ENCODE results near the gene TPRN. TPM values are rescaled to one million over a fixed set of nuclear protein-coding genes. Genes with fewer than 3 reads are reported as not detected.

The TPRN gene
- total RNA-seq, 1 experiment from 2014 or later, result 23.0 TPM

DNA sequence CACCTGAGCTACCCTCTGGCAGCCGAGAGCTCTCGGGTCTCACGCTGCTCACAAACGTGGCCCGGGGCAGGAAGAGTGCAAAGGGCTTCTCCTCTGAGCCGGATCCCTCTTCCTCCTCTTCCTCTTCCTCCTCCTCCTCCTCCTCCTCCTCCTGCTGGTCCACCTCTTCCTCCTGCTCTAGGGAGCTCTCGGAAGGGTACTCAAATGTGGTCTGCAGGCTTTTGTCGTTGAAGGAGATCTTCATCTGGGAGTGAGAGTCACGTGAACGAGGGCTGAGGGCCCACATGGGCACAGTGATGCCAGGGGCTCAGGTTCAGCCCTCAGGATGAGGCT, 8.1 kb downstream of the TPRN start:
- ChIA-PET POLR2A (ENCODE audit: low non-redundant PET) (interaction anchor here (0.7 kb wide), 1 partner anchor 126 kb away, joined by 3 read pairs; no protein-coding TSS in a partner anchor), CTCF (no interaction called here)
- no TSS peak for BruUV-seq (replicated peaks)
- H3K27me3 ChIP-seq (replicated peaks; ENCODE audit: insufficient read depth, low read depth, low read length, poor library complexity), result no peaks in the 10 kb centered on the region
- no peak overlapping the region for H3K27ac ChIP-seq (ENCODE audit: low read depth, low read length, poor library complexity, severe bottlenecking)
- H3K36me3 ChIP-seq (ENCODE audit: insufficient read depth, low read length, poor library complexity, severe bottlenecking), result peaks cover 2% of the 10 kb centered on the region
- no peak for DNase-seq (ENCODE audit: low spot score)
- H3K4me3 ChIP-seq (ENCODE audit: low read depth, low read length, poor library complexity, severe bottlenecking), result no peak overlapping the region
- TF ChIP-seq CTCF (conservative IDR thresholded peaks at IDR 0.05; ENCODE audit: low read depth, low read length) (no peak), EZH2 (IDR thresholded peaks at IDR 0.05; ENCODE audit: borderline replicate concordance, low read depth, low read length, poor library complexity, severe bottlenecking) (no peak)
- H3K4me1 ChIP-seq (ENCODE audit: insufficient read depth, low read length, poor library complexity, severe bottlenecking), result peaks cover 5% of the 10 kb centered on the region
- intact Hi-C loops (cut with micrococcal nuclease; ENCODE audit: unreplicated experiment), result no loop called here
- H3K9me3 ChIP-seq (ENCODE audit: low read depth, low read length, poor library complexity, severe bottlenecking), result no peaks in the 10 kb centered on the region

- peaks cover 2% of the 10 kb centered on the region for H3K36me3 ChIP-seq (ENCODE audit: insufficient read depth, low read length, poor library complexity, severe bottlenecking)
- H3K9me3 ChIP-seq (ENCODE audit: low read depth, low read length, poor library complexity, severe bottlenecking), result no peaks in the 10 kb centered on the region
- POLR2A ChIA-PET (ENCODE audit: low non-redundant PET), result interaction anchor here (0.7 kb wide), 1 partner anchor 126 kb away, joined by 3 read pairs; no protein-coding TSS in a partner anchor
- H3K27me3 ChIP-seq (replicated peaks; ENCODE audit: insufficient read depth, low read depth, low read length, poor library complexity), result no peaks in the 10 kb centered on the region
- H3K4me3 ChIP-seq (ENCODE audit: low read depth, low read length, poor library complexity, severe bottlenecking), result no peak overlapping the region
- H3K4me1 ChIP-seq (ENCODE audit: insufficient read depth, low read length, poor library complexity, severe bottlenecking), result peaks cover 10% of the 10 kb centered on the region
- intact Hi-C loops (cut with micrococcal nuclease; ENCODE audit: unreplicated experiment), result no loop called here
- H3K27ac ChIP-seq (ENCODE audit: low read depth, low read length, poor library complexity, severe bottlenecking), result no peak overlapping the region
- no TSS peak for BruUV-seq (replicated peaks)
- TF ChIP-seq EZH2 (IDR thresholded peaks at IDR 0.05; ENCODE audit: borderline replicate concordance, low read depth, low read length, poor library complexity, severe bottlenecking), result no peak
- TF ChIP-seq CTCF (conservative IDR thresholded peaks at IDR 0.05; ENCODE audit: low read depth, low read length), result no peak
- CTCF ChIA-PET, result no interaction called here
- DNase-seq (ENCODE audit: low spot score), result no peak
Measured at GRCh38 chr9:137191691-137192447, 8.7 kb downstream of the TPRN start.

- no peak for DNase-seq (ENCODE audit: low spot score)
- TF ChIP-seq EZH2 (IDR thresholded peaks at IDR 0.05; ENCODE audit: borderline replicate concordance, low read depth, low read length, poor library complexity, severe bottlenecking) (no peak), CTCF (conservative IDR thresholded peaks at IDR 0.05; ENCODE audit: low read depth, low read length) (no peak)
- no TSS peak for BruUV-seq (replicated peaks)
- Histone ChIP-seq H3K27ac (ENCODE audit: low read depth, low read length, poor library complexity, severe bottlenecking) (no peak overlapping the region), H3K4me3 (ENCODE audit: low read depth, low read length, poor library complexity, severe bottlenecking) (no peak overlapping the region), H3K36me3 (ENCODE audit: insufficient read depth, low read length, poor library complexity, severe bottlenecking) (peaks cover 2% of the 10 kb centered on the region), H3K4me1 (ENCODE audit: insufficient read depth, low read length, poor library complexity, severe bottlenecking) (peaks cover 10% of the 10 kb centered on the region), H3K27me3 (replicated peaks; ENCODE audit: insufficient read depth, low read depth, low read length, poor library complexity) (no peaks in the 10 kb centered on the region), H3K9me3 (ENCODE audit: low read depth, low read length, poor library complexity, severe bottlenecking) (no peaks in the 10 kb centered on the region)
- ChIA-PET POLR2A (ENCODE audit: low non-redundant PET) (no interaction called here), CTCF (no interaction called here)
- intact Hi-C loops (cut with micrococcal nuclease; ENCODE audit: unreplicated experiment), result no loop called here
Measured at GRCh38 chr9:137191245-137191644, 9.3 kb downstream of the TPRN start.
